GM23338 (cell line): Measurements from ENCODE around the gene PTPN9.

ENCODE experiments used
- CREB1 ChIP-seq: fragments of 250-450 bp; sonication (Bioruptor Pico); IDR thresholded peaks from 2 replicates; pipeline ENCODE4 v1.5.0; 2020; ENCODE audit warnings: low read depth, mild to moderate bottlenecking, moderate library complexity
- CTCF ChIP-seq, 2 experiments: fragments of 200-600 bp in 1 of 2; sonication (generic) in 1 of 2; conservative IDR thresholded peaks; 2 replicates each; pipeline versions ENCODE4 v1.5.1 to v1.6.1; 2016 to 2017; ENCODE audit warnings: antibody characterized with exemption in 2 of 2, low read depth in 2 of 2, mild to moderate bottlenecking in 2 of 2, moderate library complexity in 1 of 2
- EZH2 ChIP-seq: fragments of 200-600 bp; sonication (generic); IDR thresholded peaks from one replicate; pipeline ENCODE4 v1.8.0; 2017; ENCODE audit warnings: antibody characterized with exemption, mild to moderate bottlenecking, low read depth; ENCODE audit not compliant: unreplicated experiment
- EZH2phosphoT487 ChIP-seq: fragments of 200-600 bp; sonication (generic); IDR thresholded peaks from one replicate; pipeline ENCODE4 v1.8.1; 2018; ENCODE audit warnings: antibody characterized with exemption; ENCODE audit not compliant: unreplicated experiment
- NANOG ChIP-seq: IDR thresholded peaks from 2 replicates; pipeline ENCODE4 v1.6.1; 2016; ENCODE audit warnings: antibody characterized with exemption, borderline replicate concordance
- POLR2AphosphoS5 ChIP-seq: IDR thresholded peaks from 2 replicates; pipeline ENCODE4 v1.6.1; 2016; ENCODE audit warnings: antibody characterized with exemption, low read depth
- ZNF114 ChIP-seq: fragments of 250-450 bp; sonication (Bioruptor Pico); IDR thresholded peaks from 2 replicates; pipeline ENCODE4 v1.5.0; 2020; ENCODE audit warnings: mild to moderate bottlenecking, moderate library complexity
- ZNF331 ChIP-seq: fragments of 250-450 bp; sonication (Bioruptor Pico); IDR thresholded peaks from 2 replicates; pipeline ENCODE4 v1.5.0; 2020; ENCODE audit warnings: low read depth, mild to moderate bottlenecking, moderate library complexity
- ZNF462 ChIP-seq: fragments of 250-450 bp; sonication (Bioruptor Pico); IDR thresholded peaks from 2 replicates; pipeline ENCODE4 v1.5.0; 2020; ENCODE audit warnings: mild to moderate bottlenecking, moderate library complexity
- TF ChIP-seq, protein P1 (sequence below): IDR thresholded peaks from one replicate; pipeline ENCODE4 v1.6.1; 2018; ENCODE audit warnings: antibody characterized with exemption; ENCODE audit not compliant: unreplicated experiment

DNA sequence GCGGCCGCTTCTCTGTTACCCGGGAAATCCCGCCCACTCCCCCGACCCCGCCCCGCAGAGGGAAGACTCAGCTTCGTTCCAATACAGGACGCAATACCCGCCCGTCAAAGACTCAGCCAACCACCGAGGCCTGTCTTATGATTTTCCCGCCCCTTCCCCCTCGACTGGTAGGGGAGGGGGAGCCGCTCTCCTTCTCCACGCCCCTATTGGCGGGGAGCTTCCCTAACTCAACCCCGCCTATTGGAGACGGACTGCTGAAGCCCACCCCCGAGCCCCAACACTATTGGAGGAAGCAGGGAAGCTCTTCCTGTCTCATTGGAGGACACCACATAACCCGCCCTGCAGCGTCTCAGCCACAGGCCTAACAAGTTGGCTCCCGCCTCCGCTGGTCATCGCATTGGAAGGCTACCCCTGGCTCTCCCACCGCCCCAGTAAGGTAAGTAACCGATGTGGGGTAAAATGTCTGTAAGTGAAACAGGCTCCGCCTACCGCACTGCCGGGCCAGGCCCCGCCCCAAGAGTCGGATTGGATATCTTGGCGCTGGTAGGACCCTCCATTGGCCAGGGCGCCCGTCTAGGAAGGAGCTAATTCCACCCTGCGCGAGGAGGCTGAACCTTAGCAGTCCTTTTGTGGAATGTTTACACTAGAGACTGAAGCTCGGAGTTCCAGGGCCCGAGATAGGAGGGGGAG, 127.3 kb downstream of the PTPN9 start, which contains the start of gene SIN3A:
- no peak for TF ChIP-seq CTCF (conservative IDR thresholded peaks at IDR 0.05; ENCODE audit: low read depth in 2 of 2)
- no peak for TF ChIP-seq ZNF331 (CRISPR knock-in tag)
- no peak for TF ChIP-seq EZH2phosphoT487
- no peak for TF ChIP-seq EZH2
- TF ChIP-seq POLR2AphosphoS5, result no peak; the same call in none of the 2 replicates
- no peak for TF ChIP-seq ZNF114 (CRISPR knock-in tag)
- TF ChIP-seq, protein P1, sequence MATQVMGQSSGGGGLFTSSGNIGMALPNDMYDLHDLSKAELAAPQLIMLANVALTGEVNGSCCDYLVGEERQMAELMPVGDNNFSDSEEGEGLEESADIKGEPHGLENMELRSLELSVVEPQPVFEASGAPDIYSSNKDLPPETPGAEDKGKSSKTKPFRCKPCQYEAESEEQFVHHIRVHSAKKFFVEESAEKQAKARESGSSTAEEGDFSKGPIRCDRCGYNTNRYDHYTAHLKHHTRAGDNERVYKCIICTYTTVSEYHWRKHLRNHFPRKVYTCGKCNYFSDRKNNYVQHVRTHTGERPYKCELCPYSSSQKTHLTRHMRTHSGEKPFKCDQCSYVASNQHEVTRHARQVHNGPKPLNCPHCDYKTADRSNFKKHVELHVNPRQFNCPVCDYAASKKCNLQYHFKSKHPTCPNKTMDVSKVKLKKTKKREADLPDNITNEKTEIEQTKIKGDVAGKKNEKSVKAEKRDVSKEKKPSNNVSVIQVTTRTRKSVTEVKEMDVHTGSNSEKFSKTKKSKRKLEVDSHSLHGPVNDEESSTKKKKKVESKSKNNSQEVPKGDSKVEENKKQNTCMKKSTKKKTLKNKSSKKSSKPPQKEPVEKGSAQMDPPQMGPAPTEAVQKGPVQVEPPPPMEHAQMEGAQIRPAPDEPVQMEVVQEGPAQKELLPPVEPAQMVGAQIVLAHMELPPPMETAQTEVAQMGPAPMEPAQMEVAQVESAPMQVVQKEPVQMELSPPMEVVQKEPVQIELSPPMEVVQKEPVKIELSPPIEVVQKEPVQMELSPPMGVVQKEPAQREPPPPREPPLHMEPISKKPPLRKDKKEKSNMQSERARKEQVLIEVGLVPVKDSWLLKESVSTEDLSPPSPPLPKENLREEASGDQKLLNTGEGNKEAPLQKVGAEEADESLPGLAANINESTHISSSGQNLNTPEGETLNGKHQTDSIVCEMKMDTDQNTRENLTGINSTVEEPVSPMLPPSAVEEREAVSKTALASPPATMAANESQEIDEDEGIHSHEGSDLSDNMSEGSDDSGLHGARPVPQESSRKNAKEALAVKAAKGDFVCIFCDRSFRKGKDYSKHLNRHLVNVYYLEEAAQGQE, result no peak
- peak; percentile 74; the same call in 1 of the 2 replicates for TF ChIP-seq CREB1 (CRISPR knock-in tag)
- TF ChIP-seq ZNF462 (CRISPR knock-in tag), result no peak
- no peak for TF ChIP-seq NANOG
